ENCODE data around the gene CNP. TPM values are rescaled to one million over a fixed set of nuclear protein-coding genes. Genes with fewer than 3 reads are reported as not detected.

The CNP gene
- total and polyA plus RNA-seq, 2 of the 8 experiments (the other 6 are each of a cell fraction or from before 2014, with no cell fraction given): 21.9 to 60.6 TPM

DNA sequence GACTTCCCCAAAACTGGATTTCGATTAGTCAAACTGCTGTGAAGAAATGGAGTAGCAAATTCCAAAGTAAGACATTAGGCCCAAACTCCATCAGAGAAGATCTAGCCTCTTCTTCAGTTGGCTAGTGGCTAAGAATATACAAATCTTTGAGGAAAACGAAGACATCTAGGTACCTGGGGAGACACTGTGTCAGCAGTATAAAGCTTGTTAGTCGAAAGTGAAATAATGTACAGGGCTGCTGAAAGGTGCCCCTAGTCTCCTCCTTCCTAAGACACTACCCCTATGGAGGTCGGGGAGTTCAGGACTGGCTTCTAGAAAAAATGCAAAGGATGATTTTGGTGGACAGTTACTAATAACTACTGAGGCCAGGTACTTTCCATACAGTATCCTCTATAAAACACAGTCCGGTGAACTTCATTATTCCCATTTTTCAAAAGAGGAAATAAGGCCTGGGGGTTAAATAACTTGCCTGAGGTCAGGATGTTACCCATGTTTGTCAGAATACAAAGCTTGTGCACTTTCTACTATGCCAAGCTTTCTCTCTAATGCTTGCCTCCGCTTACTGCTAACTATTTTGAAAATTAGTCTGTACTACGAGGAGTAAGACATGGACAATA is 35.7 kb downstream of the CNP start:
- Histone ChIP-seq H3K79me2 (ENCODE audit: control insufficient read depth in 1 of 2, insufficient read depth in 2 of 2, low read length in 2 of 2) (peaks cover 27 to 65% of the 10 kb centered on the region in 2 experiments), H3K9me3 (ENCODE audit: insufficient read depth in 2 of 2, low read depth in 1 of 2, low read length in 1 of 2) (no peaks in the 10 kb centered on the region), H4K5ac (ENCODE audit: insufficient read length, low read depth, low read length) (no peak overlapping the region), H2AK5ac (ENCODE audit: low read depth, low read length) (no peak overlapping the region), H2BK12ac (ENCODE audit: low read depth, low read length) (no peak overlapping the region), H4K20me1 (replicated peaks in 1 of 2; ENCODE audit: control insufficient read depth in 1 of 2, insufficient read depth in 2 of 2, low read length in 2 of 2) (peaks cover 5% of the 10 kb centered on the region in 2 experiments), H3K36me3 (ENCODE audit: control insufficient read depth in 2 of 4, insufficient read depth in 4 of 4, low read length in 3 of 4) (peaks cover 9 to 52% (median 37%) of the 10 kb centered on the region in 4 experiments), H4K8ac (ENCODE audit: extremely low read depth, insufficient read depth, low read length) (no peak overlapping the region), H3K56ac (replicated peaks; ENCODE audit: insufficient read length, low read depth, low read length) (no peak overlapping the region), H2BK15ac (ENCODE audit: low read length) (no peak overlapping the region), H3K27ac (ENCODE audit: low read depth, low read length) (no peak overlapping the region), H3K4me3 (ENCODE audit: extremely low read depth in 1 of 4, insufficient read depth in 2 of 4, low read depth in 3 of 4, low read length in 4 of 4) (no peak overlapping the region), H3K4me1 (replicated peaks in 1 of 4; ENCODE audit: control insufficient read depth in 3 of 4, insufficient read depth in 4 of 4, low read length in 3 of 4) (no peaks in the 10 kb centered on the region), H3K79me1 (ENCODE audit: low read depth, low read length) (no peaks in the 10 kb centered on the region; the same call in 1 of the 2 replicates), H2BK20ac (ENCODE audit: low read length) (no peak overlapping the region), H2AFZ (ENCODE audit: low read length) (no peak overlapping the region), H3K14ac (ENCODE audit: insufficient read length) (no peak overlapping the region), H3K23ac (ENCODE audit: insufficient read length) (no peak overlapping the region), H3K18ac (ENCODE audit: extremely low read depth, low read length) (no peak overlapping the region), H4K91ac (replicated peaks; ENCODE audit: insufficient read length, low read length) (no peak overlapping the region), H3K4ac (replicated peaks; ENCODE audit: insufficient read length, low read depth, low read length) (no peak overlapping the region), H3K27me3 (replicated peaks in 1 of 4; ENCODE audit: control insufficient read depth in 3 of 4, extremely low read depth in 1 of 4, insufficient read depth in 3 of 4, low read length in 3 of 4) (no peaks in the 10 kb centered on the region), H3K4me2 (ENCODE audit: insufficient read depth in 1 of 2, low read depth in 2 of 2, low read length in 2 of 2) (no peak overlapping the region), H3K23me2 (ENCODE audit: low read depth, low read length) (no peaks in the 10 kb centered on the region), H3K9ac (replicated peaks in 1 of 4; ENCODE audit: extremely low read depth in 1 of 4, low read depth in 3 of 4, low read length in 3 of 4) (no peak overlapping the region), H2BK5ac (ENCODE audit: low read depth, low read length) (no peak overlapping the region), H2BK120ac (replicated peaks; ENCODE audit: low read depth, low read length) (no peak overlapping the region)
- FAIRE-seq (no peak), DNase-seq (ENCODE audit: low read depth in 1 of 2, low spot score in 2 of 2) (no peak)
- CTCF ChIA-PET (ENCODE audit: partially characterized antibody): interaction anchor here (0.6 to 1.8 kb wide), 6 partner anchors 15 to 1625 kb away, joined by 3 to 7 read pairs (median 3); partner anchors contain the start of genes DNAJC7 and NKIRAS2
- WGBS, 2 experiments (ENCODE audit: extremely low coverage in 1 of 2, insufficient coverage in 1 of 2, insufficient read length in 1 of 2, insufficient replicate concordance in 2 of 2, low coverage in 1 of 2, low lambda C conversion rate in 2 of 2, missing lambda C conversion rate in 1 of 2): 91% methylated on average over 7 of the region's 7 CpGs; no CpG with 5 or more reads in 1 of the 2 experiments
- TF ChIP-seq, protein P1, sequence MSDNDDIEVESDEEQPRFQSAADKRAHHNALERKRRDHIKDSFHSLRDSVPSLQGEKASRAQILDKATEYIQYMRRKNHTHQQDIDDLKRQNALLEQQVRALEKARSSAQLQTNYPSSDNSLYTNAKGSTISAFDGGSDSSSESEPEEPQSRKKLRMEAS (IDR thresholded peaks at IDR 0.05): no peak
- TF ChIP-seq SP2 (IDR thresholded peaks at IDR 0.05; ENCODE audit: low read length) (no peak), POLR2A (IDR thresholded peaks at IDR 0.05; ENCODE audit: control extremely low read depth in 1 of 2, low read depth in 2 of 2, low read length in 2 of 2) (no peak), EP300 (IDR thresholded peaks at IDR 0.05; ENCODE audit: borderline replicate concordance in 1 of 2, low read depth in 2 of 2, low read length in 2 of 2) (no peak), BCL11A (IDR thresholded peaks at IDR 0.05; ENCODE audit: low read depth in 2 of 2, low read length in 2 of 2) (no peak), PHF8 (conservative IDR thresholded peaks at IDR 0.05; ENCODE audit: low read depth, low read length) (no peak)
- POLR2A ChIA-PET (ENCODE audit: partially characterized antibody): interaction anchor here (1.1 to 1.6 kb wide), 4 partner anchors 9 to 33 kb away, joined by 3 to 5 read pairs (median 4); partner anchors contain the start of genes DNAJC7 and NKIRAS2

Measured in H1 (cell line).